Astrocyte of the cerebellum (primary cell): ENCODE data around the gene CTPS1.

Experiments
- DNase-seq: peaks from one replicate; pipeline ENCODE4 v3.0.0-alpha.2; 2011; ENCODE audit warnings: low read depth
- H3K4me3 ChIP-seq: 2 replicates; pipeline ENCODE4 v1.5.1; 2011; ENCODE audit warnings: mild to moderate bottlenecking, low read depth, low read length, moderate library complexity
- CTCF ChIP-seq: IDR thresholded peaks from 2 replicates; pipeline ENCODE4 v1.5.1; 2012; ENCODE audit warnings: low read length, low read depth, moderate library complexity, mild to moderate bottlenecking; ENCODE audit errors: missing control alignments
- in situ Hi-C: cut with HindIII; loops from 2 replicates; pipeline ENCODE4 v1.10.0; 2017; ENCODE audit warnings: low sequenced_read_pairs

Gene CTPS1

GRCh38 chr1:41022424-41022823, 42.9 kb downstream of the CTPS1 start:
- no peak for TF ChIP-seq CTCF
- no peak for DNase-seq
- in situ Hi-C loops, result no loop called here
- no peak overlapping the region for H3K4me3 ChIP-seq

GRCh38 chr1:41023279-41023990, 43.9 kb downstream of the CTPS1 start:
- TF ChIP-seq CTCF, result peak; percentile 45
- DNase-seq, result no peak
- in situ Hi-C loops, result no loop called here
- no peak overlapping the region for H3K4me3 ChIP-seq

- in situ Hi-C loops, result no loop called here
- no peak for DNase-seq
- no peak for TF ChIP-seq CTCF
- H3K4me3 ChIP-seq, result no peak overlapping the region
Observed at GRCh38 chr1:41024953-41025352, 45.5 kb downstream of the CTPS1 start.

GRCh38 chr1:41025979-41026819, 46.7 kb downstream of the CTPS1 start:
- TF ChIP-seq CTCF, result no peak
- in situ Hi-C loops, result no loop called here
- H3K4me3 ChIP-seq, result no peak overlapping the region
- no peak for DNase-seq

- TF ChIP-seq CTCF, result no peak
- H3K4me3 ChIP-seq, result no peak overlapping the region
- in situ Hi-C loops, result no loop called here
- no peak for DNase-seq
Observed at GRCh38 chr1:41028034-41028642, 48.6 kb downstream of the CTPS1 start.

- no peak for DNase-seq
- no peak overlapping the region for H3K4me3 ChIP-seq
- TF ChIP-seq CTCF, result no peak
- in situ Hi-C loops, result loop anchor here (10.0 kb wide), 1 partner anchor 64 kb away; no protein-coding TSS in a partner anchor
Observed at GRCh38 chr1:41030872-41031616, 51.5 kb downstream of the CTPS1 start.
